HEK293 (cell line): ENCODE data around the gene TIMM10.

Experiments used
- CTCF ChIA-PET: fragments of 350-600 bp; formaldehyde crosslinking; extraction: SDS; loops from one replicate; lab custom pipeline; 2021; ENCODE audit warnings: antibody characterized with exemption; lab: Yijun Ruan, JAX
- POLR2A ChIA-PET: fragments of 300-600 bp; formaldehyde crosslinking; extraction: SDS; loops from one replicate; lab custom pipeline; 2020; ENCODE audit warnings: antibody characterized with exemption, inconsistent platforms; lab: Yijun Ruan, JAX
- H3K27ac ChIP-seq: fragments of 200-500 bp; sonication (Bioruptor generic); 2 replicates; pipeline ENCODE4 v1.5.1; 2014; ENCODE audit warnings: low read depth, low read length, control low read depth, inconsistent platforms; ENCODE audit errors: extremely low read depth
- H3K36me3 ChIP-seq, 2 experiments: fragments of 200-500 bp in 1 of 2; sonication (Bioruptor generic) in 1 of 2; 1 replicate in 1 of 2; 2 replicates in 1 of 2; pipeline ENCODE4 v1.5.1; 2014 to 2017; ENCODE audit warnings: inconsistent platforms in 2 of 2, low read length in 2 of 2; ENCODE audit not compliant: control insufficient read depth in 2 of 2, insufficient read depth in 1 of 2
- H3K4me1 ChIP-seq: fragments of 200-500 bp; sonication (Bioruptor generic); 2 replicates; pipeline ENCODE4 v1.5.1; 2014; ENCODE audit warnings: mild to moderate bottlenecking, low read length, inconsistent platforms; ENCODE audit not compliant: control insufficient read depth, insufficient read depth
- H3K4me3 ChIP-seq: 2 replicates; pipeline ENCODE4 v1.5.1; 2011; ENCODE audit warnings: low read depth, mild to moderate bottlenecking, control low read depth, low read length, moderate library complexity
- H3K9me3 ChIP-seq: fragments of 200-500 bp; sonication (Bioruptor generic); 2 replicates; pipeline ENCODE4 v1.5.1; 2014; ENCODE audit warnings: low read depth, low read length, inconsistent platforms; ENCODE audit not compliant: control insufficient read depth, insufficient read depth
- ELK4 ChIP-seq: IDR thresholded peaks from 2 replicates; pipeline ENCODE4 v1.6.1; 2011; ENCODE audit warnings: mild to moderate bottlenecking, low read depth, low read length, borderline replicate concordance
- GLIS2 ChIP-seq: fragments of 450-650 bp; formaldehyde crosslinking; IDR thresholded peaks from 2 replicates; pipeline ENCODE4 v1.5.1; 2016; ENCODE audit warnings: missing biosample characterization, missing genetic modification characterization
- IKZF3 ChIP-seq: fragments of 450-650 bp; IDR thresholded peaks from 2 replicates; pipeline ENCODE4 v1.5.0; 2018; ENCODE audit warnings: missing biosample characterization, mild to moderate bottlenecking, missing genetic modification characterization, moderate library complexity
- SCRT1 ChIP-seq: fragments of 450-650 bp; formaldehyde crosslinking; IDR thresholded peaks from 2 replicates; pipeline ENCODE4 v1.5.1; 2016; ENCODE audit warnings: missing biosample characterization, missing genetic modification characterization, borderline replicate concordance
- TCF7L2 ChIP-seq: IDR thresholded peaks from 2 replicates; pipeline ENCODE4 v1.6.1; 2011; ENCODE audit warnings: low read depth, mild to moderate bottlenecking, inconsistent platforms, low read length, moderate library complexity, borderline replicate concordance
- ZBTB49 ChIP-seq: fragments of 450-650 bp; formaldehyde crosslinking; IDR thresholded peaks from 2 replicates; pipeline ENCODE4 v1.5.1; 2016; ENCODE audit warnings: missing biosample characterization, missing genetic modification characterization, low read depth
- ZNF114 ChIP-seq: fragments of 450-650 bp; formaldehyde crosslinking; IDR thresholded peaks from 2 replicates; pipeline ENCODE4 v1.5.0; 2017; ENCODE audit warnings: missing biosample characterization, missing genetic modification characterization
- ZNF175 ChIP-seq: fragments of 450-650 bp; formaldehyde crosslinking; IDR thresholded peaks from 2 replicates; pipeline ENCODE4 v1.5.1; 2016; ENCODE audit warnings: missing biosample characterization, missing genetic modification characterization
- ZNF404 ChIP-seq: fragments of 450-650 bp; formaldehyde crosslinking; IDR thresholded peaks from 2 replicates; pipeline ENCODE4 v1.5.1; 2017; ENCODE audit warnings: missing biosample characterization, missing genetic modification characterization
- ZNF610 ChIP-seq: fragments of 450-650 bp; formaldehyde crosslinking; IDR thresholded peaks from 2 replicates; pipeline ENCODE4 v1.5.1; 2016; ENCODE audit warnings: missing biosample characterization, missing genetic modification characterization, borderline replicate concordance
- ZNF654 ChIP-seq: fragments of 450-650 bp; formaldehyde crosslinking; IDR thresholded peaks from 2 replicates; pipeline ENCODE4 v1.5.1; 2016; ENCODE audit warnings: low read depth, missing biosample characterization, missing genetic modification characterization
- ZNF777 ChIP-seq: fragments of 450-650 bp; formaldehyde crosslinking; IDR thresholded peaks from 2 replicates; pipeline ENCODE4 v1.5.1; 2017; ENCODE audit warnings: missing biosample characterization, missing genetic modification characterization, borderline replicate concordance
- ZNF830 ChIP-seq: fragments of 450-650 bp; IDR thresholded peaks from 2 replicates; pipeline ENCODE4 v1.5.0; 2018; ENCODE audit warnings: missing biosample characterization, missing genetic modification characterization, low read depth, mild to moderate bottlenecking, moderate library complexity
- ZNF843 ChIP-seq: fragments of 450-650 bp; formaldehyde crosslinking; IDR thresholded peaks from 2 replicates; pipeline ENCODE4 v1.5.1; 2016; ENCODE audit warnings: missing biosample characterization, missing genetic modification characterization
- TF ChIP-seq, protein P1 (sequence below): fragments of 450-650 bp; formaldehyde crosslinking; IDR thresholded peaks from 2 replicates; pipeline ENCODE4 v1.5.1; 2017; ENCODE audit warnings: missing biosample characterization, missing genetic modification characterization
- TF ChIP-seq, protein P2 (sequence below): fragments of 450-650 bp; formaldehyde crosslinking; conservative IDR thresholded peaks from 2 replicates; pipeline ENCODE4 v1.5.1; 2016; ENCODE audit warnings: low read depth, missing biosample characterization, missing genetic modification characterization
- TF ChIP-seq, protein P3 (sequence below): fragments of 450-650 bp; formaldehyde crosslinking; IDR thresholded peaks from 2 replicates; pipeline ENCODE4 v1.5.1; 2016; ENCODE audit warnings: missing biosample characterization, missing genetic modification characterization
- TF ChIP-seq, protein P4 (sequence below): fragments of 450-650 bp; formaldehyde crosslinking; IDR thresholded peaks from 2 replicates; pipeline ENCODE4 v1.5.1; 2016; ENCODE audit warnings: missing biosample characterization, missing genetic modification characterization, low read depth

The TIMM10 gene

DNA sequence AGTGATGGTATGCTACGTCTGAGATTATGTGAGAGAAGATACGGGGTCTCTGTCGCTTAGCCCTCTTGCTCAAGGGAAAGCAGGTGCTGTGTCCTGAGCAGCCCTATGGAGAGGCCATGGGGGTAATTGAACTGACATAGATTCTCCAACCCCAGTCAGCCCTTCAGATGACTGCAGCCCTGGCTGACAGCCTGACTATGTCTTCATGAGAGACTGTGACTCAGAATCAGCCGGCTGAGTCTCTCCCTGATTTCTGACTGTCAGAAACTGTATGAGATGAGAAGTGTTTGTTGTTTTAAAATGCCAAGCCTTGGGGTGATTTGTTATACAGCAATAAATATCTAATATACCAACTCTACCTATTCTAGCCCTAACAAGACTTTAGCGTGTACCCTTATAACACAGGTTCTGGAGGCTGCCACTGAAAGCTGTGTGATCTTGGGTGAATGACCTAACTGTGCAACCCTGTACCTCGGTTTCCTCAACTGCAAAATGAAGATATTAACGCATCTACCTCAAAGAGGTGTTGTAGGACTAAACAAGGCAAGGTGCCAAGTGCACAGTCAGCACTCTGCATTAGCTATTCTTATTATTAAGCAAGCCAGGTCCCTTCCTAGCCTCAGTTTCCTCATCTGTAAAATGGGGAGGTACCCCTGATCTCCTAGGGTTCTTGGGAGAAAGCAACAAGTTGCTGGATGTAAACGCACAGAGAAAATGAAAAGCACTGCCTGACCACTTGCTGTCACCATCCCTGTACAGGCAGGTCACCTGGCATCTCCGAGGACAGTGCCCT, 39.9 kb downstream of the TIMM10 start (continued):
- TF ChIP-seq, protein P1, sequence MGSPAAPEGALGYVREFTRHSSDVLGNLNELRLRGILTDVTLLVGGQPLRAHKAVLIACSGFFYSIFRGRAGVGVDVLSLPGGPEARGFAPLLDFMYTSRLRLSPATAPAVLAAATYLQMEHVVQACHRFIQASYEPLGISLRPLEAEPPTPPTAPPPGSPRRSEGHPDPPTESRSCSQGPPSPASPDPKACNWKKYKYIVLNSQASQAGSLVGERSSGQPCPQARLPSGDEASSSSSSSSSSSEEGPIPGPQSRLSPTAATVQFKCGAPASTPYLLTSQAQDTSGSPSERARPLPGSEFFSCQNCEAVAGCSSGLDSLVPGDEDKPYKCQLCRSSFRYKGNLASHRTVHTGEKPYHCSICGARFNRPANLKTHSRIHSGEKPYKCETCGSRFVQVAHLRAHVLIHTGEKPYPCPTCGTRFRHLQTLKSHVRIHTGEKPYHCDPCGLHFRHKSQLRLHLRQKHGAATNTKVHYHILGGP (tag by site-specific recombination) = no peak
- TF ChIP-seq ZNF610 (tag by site-specific recombination) (no peak), TCF7L2 (no peak), GLIS2 (no peak)

DNA sequence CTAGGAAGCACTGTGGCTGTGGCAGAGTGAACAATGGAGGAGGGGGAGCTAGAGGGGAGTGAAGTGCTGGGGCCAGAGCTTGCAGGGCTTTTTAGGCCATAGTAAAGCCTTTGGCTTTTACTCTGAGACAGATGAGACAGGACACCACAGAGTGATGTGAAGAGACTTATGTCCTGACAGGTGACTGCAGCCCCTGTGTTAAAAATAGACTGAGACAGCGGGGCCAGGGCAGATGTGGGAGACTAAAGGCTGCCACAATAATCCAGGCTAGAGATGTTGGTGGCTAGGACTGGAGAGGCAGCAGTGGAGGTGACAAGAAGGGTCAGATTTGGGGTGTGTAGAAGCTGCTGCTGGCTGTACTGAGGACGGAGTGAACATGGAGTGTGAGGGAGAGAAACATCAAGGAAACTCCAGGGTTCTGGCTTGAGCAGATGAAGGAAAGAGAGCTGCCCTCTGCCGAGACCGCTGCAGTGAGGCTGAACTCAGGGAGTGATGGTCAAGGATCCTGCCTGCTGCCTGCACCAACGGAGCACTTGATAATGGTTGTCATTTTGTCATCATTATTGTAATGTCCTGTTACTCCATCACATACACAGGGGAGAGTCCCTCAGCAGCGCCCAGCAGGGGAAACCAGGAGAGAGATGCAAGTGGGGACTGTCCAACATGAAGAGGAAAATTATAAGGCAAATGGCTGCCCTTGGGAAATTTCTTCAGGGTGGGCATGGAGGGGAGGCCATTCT, 42.5 kb downstream of the TIMM10 start:
- no peak overlapping the region for H3K27ac ChIP-seq
- ChIA-PET POLR2A (interaction anchor here (0.6 to 1.0 kb wide), 2 partner anchors 28 to 59 kb away, joined by 3 read pairs; partner anchors contain the start of gene RTN4RL2), CTCF (interaction anchor here (0.8 to 10.1 kb wide), 3 partner anchors 14 to 39 kb away, joined by 3 to 218 read pairs (median 4); partner anchors contain the start of gene TIMM10)
- no peak overlapping the region for H3K4me3 ChIP-seq
- no peaks in the 10 kb centered on the region for H3K4me1 ChIP-seq
- H3K9me3 ChIP-seq = no peaks in the 10 kb centered on the region
- H3K36me3 ChIP-seq = peaks cover 0 to 35% of the 10 kb centered on the region in 2 experiments; a peak in 1 of 3 replicates
- TF ChIP-seq, protein P2, sequence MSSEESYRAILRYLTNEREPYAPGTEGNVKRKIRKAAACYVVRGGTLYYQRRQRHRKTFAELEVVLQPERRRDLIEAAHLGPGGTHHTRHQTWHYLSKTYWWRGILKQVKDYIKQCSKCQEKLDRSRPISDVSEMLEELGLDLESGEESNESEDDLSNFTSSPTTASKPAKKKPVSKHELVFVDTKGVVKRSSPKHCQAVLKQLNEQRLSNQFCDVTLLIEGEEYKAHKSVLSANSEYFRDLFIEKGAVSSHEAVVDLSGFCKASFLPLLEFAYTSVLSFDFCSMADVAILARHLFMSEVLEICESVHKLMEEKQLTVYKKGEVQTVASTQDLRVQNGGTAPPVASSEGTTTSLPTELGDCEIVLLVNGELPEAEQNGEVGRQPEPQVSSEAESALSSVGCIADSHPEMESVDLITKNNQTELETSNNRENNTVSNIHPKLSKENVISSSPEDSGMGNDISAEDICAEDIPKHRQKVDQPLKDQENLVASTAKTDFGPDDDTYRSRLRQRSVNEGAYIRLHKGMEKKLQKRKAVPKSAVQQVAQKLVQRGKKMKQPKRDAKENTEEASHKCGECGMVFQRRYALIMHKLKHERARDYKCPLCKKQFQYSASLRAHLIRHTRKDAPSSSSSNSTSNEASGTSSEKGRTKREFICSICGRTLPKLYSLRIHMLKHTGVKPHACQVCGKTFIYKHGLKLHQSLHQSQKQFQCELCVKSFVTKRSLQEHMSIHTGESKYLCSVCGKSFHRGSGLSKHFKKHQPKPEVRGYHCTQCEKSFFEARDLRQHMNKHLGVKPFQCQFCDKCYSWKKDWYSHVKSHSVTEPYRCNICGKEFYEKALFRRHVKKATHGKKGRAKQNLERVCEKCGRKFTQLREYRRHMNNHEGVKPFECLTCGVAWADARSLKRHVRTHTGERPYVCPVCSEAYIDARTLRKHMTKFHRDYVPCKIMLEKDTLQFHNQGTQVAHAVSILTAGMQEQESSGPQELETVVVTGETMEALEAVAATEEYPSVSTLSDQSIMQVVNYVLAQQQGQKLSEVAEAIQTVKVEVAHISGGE (tag by site-specific recombination) = no peak
- TF ChIP-seq ELK4 = no peak
- no peak for TF ChIP-seq ZNF114 (tag by site-specific recombination)
- TF ChIP-seq IKZF3 = no peak
- TF ChIP-seq, protein P3, sequence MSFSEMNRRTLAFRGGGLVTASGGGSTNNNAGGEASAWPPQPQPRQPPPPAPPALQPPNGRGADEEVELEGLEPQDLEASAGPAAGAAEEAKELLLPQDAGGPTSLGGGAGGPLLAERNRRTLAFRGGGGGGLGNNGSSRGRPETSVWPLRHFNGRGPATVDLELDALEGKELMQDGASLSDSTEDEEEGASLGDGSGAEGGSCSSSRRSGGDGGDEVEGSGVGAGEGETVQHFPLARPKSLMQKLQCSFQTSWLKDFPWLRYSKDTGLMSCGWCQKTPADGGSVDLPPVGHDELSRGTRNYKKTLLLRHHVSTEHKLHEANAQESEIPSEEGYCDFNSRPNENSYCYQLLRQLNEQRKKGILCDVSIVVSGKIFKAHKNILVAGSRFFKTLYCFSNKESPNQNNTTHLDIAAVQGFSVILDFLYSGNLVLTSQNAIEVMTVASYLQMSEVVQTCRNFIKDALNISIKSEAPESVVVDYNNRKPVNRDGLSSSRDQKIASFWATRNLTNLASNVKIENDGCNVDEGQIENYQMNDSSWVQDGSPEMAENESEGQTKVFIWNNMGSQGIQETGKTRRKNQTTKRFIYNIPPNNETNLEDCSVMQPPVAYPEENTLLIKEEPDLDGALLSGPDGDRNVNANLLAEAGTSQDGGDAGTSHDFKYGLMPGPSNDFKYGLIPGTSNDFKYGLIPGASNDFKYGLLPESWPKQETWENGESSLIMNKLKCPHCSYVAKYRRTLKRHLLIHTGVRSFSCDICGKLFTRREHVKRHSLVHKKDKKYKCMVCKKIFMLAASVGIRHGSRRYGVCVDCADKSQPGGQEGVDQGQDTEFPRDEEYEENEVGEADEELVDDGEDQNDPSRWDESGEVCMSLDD = no peak
- no peak for TF ChIP-seq SCRT1 (tag by site-specific recombination)
- no peak for TF ChIP-seq ZNF654
- TF ChIP-seq ZBTB49 (tag by site-specific recombination) = no peak
- TF ChIP-seq ZNF843 (tag by site-specific recombination) = no peak
- TF ChIP-seq, protein P4, sequence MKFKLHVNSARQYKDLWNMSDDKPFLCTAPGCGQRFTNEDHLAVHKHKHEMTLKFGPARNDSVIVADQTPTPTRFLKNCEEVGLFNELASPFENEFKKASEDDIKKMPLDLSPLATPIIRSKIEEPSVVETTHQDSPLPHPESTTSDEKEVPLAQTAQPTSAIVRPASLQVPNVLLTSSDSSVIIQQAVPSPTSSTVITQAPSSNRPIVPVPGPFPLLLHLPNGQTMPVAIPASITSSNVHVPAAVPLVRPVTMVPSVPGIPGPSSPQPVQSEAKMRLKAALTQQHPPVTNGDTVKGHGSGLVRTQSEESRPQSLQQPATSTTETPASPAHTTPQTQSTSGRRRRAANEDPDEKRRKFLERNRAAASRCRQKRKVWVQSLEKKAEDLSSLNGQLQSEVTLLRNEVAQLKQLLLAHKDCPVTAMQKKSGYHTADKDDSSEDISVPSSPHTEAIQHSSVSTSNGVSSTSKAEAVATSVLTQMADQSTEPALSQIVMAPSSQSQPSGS (tag by site-specific recombination) = no peak
- no peak for TF ChIP-seq ZNF404 (tag by site-specific recombination)
- TF ChIP-seq ZNF777 (tag by site-specific recombination) = no peak
- no peak for TF ChIP-seq ZNF830 (tag by site-specific recombination)
- TF ChIP-seq ZNF175 (tag by site-specific recombination) = no peak
